K562 (cell line): Measurements from ENCODE around the gene TEAD3. TPM values are rescaled to one million over a fixed set of nuclear protein-coding genes. Genes with fewer than 3 reads are reported as not detected.

ENCODE experiments used
- ATAC-seq: fragments of 200-7000 bp; cut with Tn5 transposase; 3 replicates; pipeline ENCODE4 v1.9.1; 2020; ENCODE audit warnings: moderate library complexity
- BruUV-seq: library from RNA; stranded (reverse); fragments of 400-500 nt; replicated peaks from 2 replicates; lab custom pipeline; 2021; lab: Mats Ljungman, UMichigan
- CTCF ChIA-PET: fragments of 300-600 bp; formaldehyde crosslinking; extraction: SDS; loops from one replicate; lab custom pipeline; 2021; ENCODE audit warnings: low intra/inter-chr PET ratio; lab: Yijun Ruan, JAX
- POLR2A ChIA-PET: fragments of 300-600, 350-650 bp; sonication (Branson Sonifier 250); formaldehyde crosslinking; extraction: SDS; loops from one replicate; lab custom pipeline; 2021; ENCODE audit warnings: antibody characterized with exemption, inconsistent platforms; lab: Yijun Ruan, JAX
- DNase-seq, 4 experiments: peaks; one replicate each; pipeline versions ENCODE4 v3.0.0 to v3.0.0-alpha.2; 2011 to 2018; ENCODE audit warnings: low spot score in 3 of 4, mixed read lengths in 3 of 4; ENCODE audit errors: extremely low read depth in 1 of 4
- FAIRE-seq: peaks from 2 replicates; lab custom pipeline; 2011; peaks lifted over from hg19 to GRCh38; lab: Jason Lieb, UNC
- H2AFZ ChIP-seq: 2 replicates; pipeline ENCODE4 v1.6.0; 2011; ENCODE audit warnings: low read depth, low read length, control low read depth, inconsistent platforms
- H3K27ac ChIP-seq: fragments of 200-600 bp; 3 replicates; pipeline ENCODE4 v1.8.0; 2011; ENCODE audit warnings: low read depth, mild to moderate bottlenecking, control low read depth, inconsistent platforms, low read length, moderate library complexity, mixed read lengths; ENCODE audit errors: extremely low read depth
- H3K27me3 ChIP-seq, 2 experiments: fragments of 300-600 bp in 1 of 2; 2 replicates in 1 of 2; 3 replicates in 1 of 2; pipeline versions ENCODE4 v1.6.0 to v1.8.0; 2011; ENCODE audit warnings: inconsistent platforms in 2 of 2, low read length in 2 of 2, mild to moderate bottlenecking in 1 of 2, mixed read lengths in 1 of 2, moderate library complexity in 1 of 2; ENCODE audit not compliant: control insufficient read depth in 2 of 2, insufficient read depth in 2 of 2
- H3K36me3 ChIP-seq: fragments of 300-600 bp; 3 replicates; pipeline ENCODE4 v1.8.0; 2011; ENCODE audit warnings: mild to moderate bottlenecking, low read length, inconsistent platforms; ENCODE audit not compliant: control insufficient read depth, insufficient read depth
- H3K4me1 ChIP-seq, 2 experiments: fragments of 200-600 bp in 1 of 2; replicated peaks in 1 of 2; 2 replicates in 1 of 2; 3 replicates in 1 of 2; pipeline versions ENCODE4 v1.5.1 to v1.8.0; 2011; ENCODE audit warnings: inconsistent platforms in 2 of 2, low read length in 2 of 2, mild to moderate bottlenecking in 1 of 2, mixed read lengths in 1 of 2, moderate library complexity in 1 of 2; ENCODE audit not compliant: control insufficient read depth in 2 of 2, insufficient read depth in 2 of 2
- H3K4me2 ChIP-seq: 2 replicates; pipeline ENCODE4 v1.6.1; 2011; ENCODE audit warnings: low read length, control low read depth, inconsistent platforms, mixed read lengths; ENCODE audit not compliant: insufficient read depth
- H3K4me3 ChIP-seq: fragments of 200-600 bp; sonication (generic), shearing (Covaris generic); 2 replicates; pipeline ENCODE4 v1.5.1; 2016; ENCODE audit warnings: control low read depth, inconsistent platforms
- H3K79me2 ChIP-seq: fragments of 200-600 bp; 3 replicates; pipeline ENCODE4 v1.8.0; 2011; ENCODE audit warnings: low read length, inconsistent platforms; ENCODE audit not compliant: control insufficient read depth, insufficient read depth
- H3K9ac ChIP-seq, 2 experiments: 2 replicates each; pipeline versions ENCODE4 v1.6.0 to v1.6.1; 2011; ENCODE audit warnings: low read depth in 2 of 2, low read length in 2 of 2, control low read depth in 1 of 2, inconsistent platforms in 1 of 2, mild to moderate bottlenecking in 1 of 2, mixed read lengths in 1 of 2; ENCODE audit not compliant: insufficient read depth in 1 of 2
- H3K9me1 ChIP-seq: one replicate; pipeline ENCODE4 v1.6.0; 2011; ENCODE audit warnings: inconsistent platforms, mild to moderate bottlenecking, low read length, moderate library complexity; ENCODE audit not compliant: control insufficient read depth, insufficient read depth
- H3K9me3 ChIP-seq: replicated peaks from 2 replicates; pipeline ENCODE4 v1.5.1; 2011; ENCODE audit warnings: low read depth, low read length, inconsistent platforms; ENCODE audit not compliant: control insufficient read depth, insufficient read depth
- H4K20me1 ChIP-seq: replicated peaks from 2 replicates; pipeline ENCODE4 v1.6.1; 2011; ENCODE audit warnings: low read length, inconsistent platforms, mixed read lengths; ENCODE audit not compliant: control insufficient read depth, insufficient read depth
- ATF4 ChIP-seq: fragments of 450-650 bp; formaldehyde crosslinking; IDR thresholded peaks from 2 replicates; pipeline ENCODE4 v1.4.0; 2022; ENCODE audit warnings: mild to moderate bottlenecking, moderate library complexity
- CSDE1 ChIP-seq, 2 experiments: fragments of 450-650 bp; IDR thresholded peaks; 2 replicates each; pipeline ENCODE4 v1.6.1; 2016; ENCODE audit warnings: mild to moderate bottlenecking in 1 of 2
- HMBOX1 ChIP-seq: sonication (generic); IDR thresholded peaks from 2 replicates; pipeline ENCODE4 v1.6.1; 2016
- KLF13 ChIP-seq: fragments of 450-650 bp; IDR thresholded peaks from 2 replicates; pipeline ENCODE4 v1.6.1; 2016; ENCODE audit warnings: missing genetic modification characterization, low read depth, mild to moderate bottlenecking, missing compliant biosample characterization, moderate library complexity, borderline replicate concordance
- KLF6 ChIP-seq: fragments of 250-450 bp; sonication (Bioruptor Pico); IDR thresholded peaks from 2 replicates; pipeline ENCODE4 v1.4.0; 2020; ENCODE audit warnings: mild to moderate bottlenecking, moderate library complexity, borderline replicate concordance
- NFXL1 ChIP-seq: fragments of 450-650 bp; formaldehyde crosslinking; IDR thresholded peaks from 2 replicates; pipeline ENCODE4 v1.4.0; 2021; ENCODE audit warnings: mild to moderate bottlenecking
- NR2C1 ChIP-seq, 2 experiments: fragments of 450-650 bp; IDR thresholded peaks; 2 replicates each; pipeline ENCODE4 v1.6.1; 2017; ENCODE audit warnings: mild to moderate bottlenecking in 2 of 2, antibody characterized with exemption in 1 of 2, inconsistent platforms in 1 of 2, missing compliant biosample characterization in 1 of 2, missing genetic modification characterization in 1 of 2
- PATZ1 ChIP-seq: fragments of 250-450 bp; sonication (Bioruptor Pico); IDR thresholded peaks from 2 replicates; pipeline ENCODE4 v1.5.0; 2020; ENCODE audit warnings: mild to moderate bottlenecking, borderline replicate concordance
- POLR2AphosphoS2 ChIP-seq: IDR thresholded peaks from 2 replicates; pipeline ENCODE4 v1.6.1; 2012; ENCODE audit warnings: low read length, improper control_type of control experiment
- SETDB1 ChIP-seq: IDR thresholded peaks from one replicate; pipeline ENCODE4 v1.6.1; 2012; ENCODE audit warnings: low read length, control low read depth, inconsistent platforms
- SMAD1 ChIP-seq: fragments of 150-350 bp; IDR thresholded peaks from 2 replicates; pipeline ENCODE4 v1.6.1; 2014; ENCODE audit warnings: low read length, low read depth; ENCODE audit not compliant: partially characterized antibody
- TAL1 ChIP-seq: fragments of 450-650 bp; IDR thresholded peaks from 2 replicates; pipeline ENCODE4 v1.6.1; 2016; ENCODE audit warnings: mild to moderate bottlenecking
- ZNF589 ChIP-seq: fragments of 200-800 bp; sonication (Bioruptor generic); IDR thresholded peaks from 2 replicates; pipeline ENCODE4 v1.6.1; 2016; ENCODE audit warnings: low read depth, missing genetic modification characterization, missing compliant biosample characterization
- ZZZ3 ChIP-seq: fragments of 450-650 bp; IDR thresholded peaks from 2 replicates; pipeline ENCODE4 v1.6.1; 2016; ENCODE audit warnings: antibody characterized with exemption, mild to moderate bottlenecking, moderate library complexity
- WGBS: fragments of 100-300 bp; shearing (Covaris generic); methylation state at CpG from one replicate; pipeline ENCODE4 v1.1.6; 2016; ENCODE audit warnings: low coverage, mixed read lengths; ENCODE audit not compliant: insufficient coverage; ENCODE audit errors: missing lambda C conversion rate; 5-methylcytosine and 5-hydroxymethylcytosine counted together
- in situ Hi-C: fragments of 300-500 bp; cut with MboI; formaldehyde crosslinking; loops from 4 replicates; pipeline ENCODE4 v1.15.0; 2018; ENCODE audit warnings: inconsistent platforms, mixed read lengths
- intact Hi-C: fragments of 100-400 bp; cut with micrococcal nuclease; formaldehyde crosslinking; loops from 2 replicates; pipeline ENCODE4 v1.14.2; 2022
- polyA plus RNA-seq, 8 experiments: library from polyadenylated mRNA; depleted of rRNA in 4 of 8; stranded (reverse) in 5 of 8; unstranded in 3 of 8; fragments of >200 nt; fragmentation: Nextera tagmentation in 2 of 8; fragmentation: Illumina TruSeq in 1 of 8; extraction: Ambion mirVana in 2 of 8; extraction: Trizol in 1 of 8; gene quantifications; 2 replicates each; pipeline versions ENCODE4 v1.2.1 to v1.2.3, GENCODE V29; 2011 to 2014; ENCODE audit warnings: inconsistent platforms in 1 of 8, missing spikeins in 1 of 8
- total RNA-seq, 7 experiments: library from RNA; depleted of rRNA in 6 of 7; stranded (reverse); fragments of >200 nt in 6 of 7; fragmentation: Illumina TruSeq in 2 of 7; extraction: Trizol in 2 of 7; gene quantifications; 2 replicates each; pipeline versions ENCODE4 v1.2.1 to v1.2.3, GENCODE V29; 2011 to 2021; ENCODE audit warnings: low replicate concordance in 1 of 7

Gene TEAD3
- total and polyA plus RNA-seq, 9 of the 15 experiments (the other 6 are each of a cell fraction or from before 2014, with no cell fraction given): 0.63 to 13.2 (median 3.3) TPM

GRCh38 chr6:35534407-35535170 is 37.7 kb upstream of the TEAD3 start:
- Histone ChIP-seq H3K4me2 (no peak overlapping the region), H3K4me3 (no peak overlapping the region), H3K9me1 (peaks cover 3% of the 10 kb centered on the region), H3K27ac (no peak overlapping the region), H3K79me2 (no peaks in the 10 kb centered on the region), H4K20me1 (no peaks in the 10 kb centered on the region), H3K36me3 (no peaks in the 10 kb centered on the region), H3K4me1 (no peaks in the 10 kb centered on the region), H2AFZ (no peak overlapping the region), H3K9me3 (no peaks in the 10 kb centered on the region), H3K27me3 (peaks cover 34 to 57% of the 10 kb centered on the region in 2 experiments; a peak in 4 of 5 replicates), H3K9ac (0 out of 4 replicates have a peak overlapping the region, but pooled peaks of 1 of the 2 experiments have one; percentile 29)
- no peak; the same call in 2 of the 3 replicates for ATAC-seq
- BruUV-seq: no TSS peak
- DNase-seq: no peak
- no peak for FAIRE-seq
- CTCF ChIA-PET: interaction anchor here (0.6 kb wide), 1 partner anchor 10 kb away, joined by 3 read pairs; no protein-coding TSS in a partner anchor
- POLR2A ChIA-PET: no interaction called here
- no peak for TF ChIP-seq POLR2AphosphoS2
- TF ChIP-seq SMAD1: no peak
- no peak for TF ChIP-seq NR2C1 (IDR thresholded peaks at IDR 0.05)
- TF ChIP-seq NR2C1 (tag; IDR thresholded peaks at IDR 0.05): no peak
- TF ChIP-seq HMBOX1: no peak
- TF ChIP-seq CSDE1 (IDR thresholded peaks at IDR 0.05): no peak
- no peak for TF ChIP-seq ZNF589 (CRISPR knock-in tag)
- TF ChIP-seq NFXL1 (CRISPR knock-in tag): no peak
- TF ChIP-seq SETDB1: no peak
- TF ChIP-seq TAL1: no peak
- TF ChIP-seq PATZ1 (CRISPR knock-in tag): no peak
- TF ChIP-seq ATF4 (CRISPR knock-in tag): no peak
- no peak for TF ChIP-seq KLF13 (tag)
- TF ChIP-seq KLF6: no peak
- TF ChIP-seq ZZZ3: no peak
- 2% methylated on average over 10 of the region's 11 CpGs for WGBS
- in situ Hi-C loops: no loop called here
- intact Hi-C loops: no loop called here
